CD4-positive, alpha-beta T cell treated with Interleukin-21 for 1 hour (primary cell): ENCODE measurements around the gene CYP46A1.

Experiments used
- DNase-seq: peaks from one replicate; pipeline ENCODE4 v3.0.0-alpha.2; 2020

The CYP46A1 gene

DNA sequence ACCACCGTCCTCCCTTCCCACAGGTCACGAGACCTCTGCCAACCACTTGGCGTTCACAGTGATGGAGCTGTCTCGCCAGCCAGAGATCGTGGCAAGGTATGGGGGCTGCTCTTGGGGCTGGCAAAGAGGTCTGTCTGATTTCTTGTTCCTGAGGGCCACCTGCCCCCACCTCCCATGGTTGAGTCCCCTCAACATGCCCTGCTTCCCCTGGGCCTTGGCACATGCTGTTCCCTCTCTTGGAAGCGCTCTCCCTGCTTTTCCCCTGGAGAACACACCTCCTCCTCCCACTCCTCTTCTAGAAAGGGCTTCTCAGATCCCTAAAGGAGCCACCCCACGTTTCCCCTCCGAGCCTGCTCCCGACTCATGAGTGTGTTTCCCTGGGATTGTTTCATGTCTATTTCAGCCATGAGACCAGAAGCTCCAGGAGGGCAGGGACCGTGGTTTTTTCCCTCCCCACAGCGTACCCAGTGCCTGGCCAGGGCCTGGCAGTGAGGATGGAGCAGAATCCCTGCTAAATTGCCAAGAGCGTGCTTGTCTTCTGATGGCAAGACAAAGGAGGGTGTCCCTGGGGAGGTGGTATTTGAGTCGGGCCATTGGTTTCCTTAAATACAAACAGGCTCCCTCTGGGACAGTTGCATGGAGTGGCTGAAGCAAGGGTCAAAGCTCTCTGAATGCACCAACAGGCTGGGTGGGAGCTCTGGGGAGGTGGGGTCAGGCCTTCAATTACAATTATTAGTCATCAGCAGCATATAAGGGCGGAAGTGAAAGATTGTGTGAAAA is 34.1 kb downstream of the CYP46A1 start:
- DNase-seq = no peak

DNA sequence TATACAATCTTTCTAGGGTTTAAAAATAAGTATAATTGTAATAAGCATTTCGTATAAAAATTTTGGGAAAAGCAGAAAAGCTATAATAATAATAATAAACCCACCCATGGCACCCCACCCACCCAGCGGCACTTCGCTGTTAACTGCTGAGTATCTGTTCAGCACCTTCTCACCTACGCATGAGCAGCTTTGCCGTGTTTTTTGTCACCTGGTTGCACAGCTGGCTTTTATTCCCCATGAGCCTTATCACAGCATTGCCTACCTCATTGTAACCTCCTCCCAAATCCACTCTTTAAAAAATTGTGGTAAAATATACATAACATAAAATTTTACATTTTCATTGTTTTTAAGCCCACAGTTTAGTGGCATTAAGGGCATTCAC is 34.7 kb downstream of the CYP46A1 start:
- no peak for DNase-seq

- no peak for DNase-seq
Measured at GRCh38 chr14:99720941-99721791, 37.1 kb downstream of the CYP46A1 start.

DNA sequence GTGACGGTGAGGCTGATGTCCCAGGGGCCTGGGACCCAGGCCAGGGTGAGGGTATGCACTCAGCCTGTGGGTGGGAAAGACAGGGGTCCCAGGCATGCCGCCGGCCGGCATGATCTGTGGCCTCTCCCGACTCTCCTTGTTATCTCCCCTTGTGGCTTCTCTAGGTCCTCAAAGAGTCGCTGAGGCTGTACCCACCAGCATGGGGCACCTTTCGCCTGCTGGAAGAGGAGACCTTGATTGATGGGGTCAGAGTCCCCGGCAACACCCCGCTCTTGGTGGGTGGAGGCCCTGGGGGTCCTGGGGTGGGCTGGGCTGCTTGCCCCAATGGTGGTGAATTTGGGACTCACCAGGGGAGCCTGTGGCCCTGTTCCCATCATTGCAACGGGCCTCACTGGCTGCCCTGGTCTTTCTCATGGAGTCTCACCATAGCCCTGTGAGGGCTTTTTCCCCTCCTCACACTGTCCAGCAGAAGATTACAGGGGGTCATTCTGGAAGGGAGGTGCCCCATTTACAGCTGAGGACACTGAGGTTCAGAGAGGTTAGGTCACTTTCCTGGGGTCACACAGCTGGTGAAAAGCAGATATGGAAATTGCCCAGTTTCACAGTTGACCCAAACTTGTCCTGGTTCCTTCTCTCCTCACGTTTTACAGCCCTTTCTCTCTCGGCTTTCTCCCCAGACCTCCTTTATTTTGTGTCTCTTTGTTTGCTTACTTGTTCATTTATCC is 37.9 kb downstream of the CYP46A1 start:
- DNase-seq = no peak

- DNase-seq = no peak
Measured at GRCh38 chr14:99722741-99723140, 38.6 kb downstream of the CYP46A1 start.

DNA sequence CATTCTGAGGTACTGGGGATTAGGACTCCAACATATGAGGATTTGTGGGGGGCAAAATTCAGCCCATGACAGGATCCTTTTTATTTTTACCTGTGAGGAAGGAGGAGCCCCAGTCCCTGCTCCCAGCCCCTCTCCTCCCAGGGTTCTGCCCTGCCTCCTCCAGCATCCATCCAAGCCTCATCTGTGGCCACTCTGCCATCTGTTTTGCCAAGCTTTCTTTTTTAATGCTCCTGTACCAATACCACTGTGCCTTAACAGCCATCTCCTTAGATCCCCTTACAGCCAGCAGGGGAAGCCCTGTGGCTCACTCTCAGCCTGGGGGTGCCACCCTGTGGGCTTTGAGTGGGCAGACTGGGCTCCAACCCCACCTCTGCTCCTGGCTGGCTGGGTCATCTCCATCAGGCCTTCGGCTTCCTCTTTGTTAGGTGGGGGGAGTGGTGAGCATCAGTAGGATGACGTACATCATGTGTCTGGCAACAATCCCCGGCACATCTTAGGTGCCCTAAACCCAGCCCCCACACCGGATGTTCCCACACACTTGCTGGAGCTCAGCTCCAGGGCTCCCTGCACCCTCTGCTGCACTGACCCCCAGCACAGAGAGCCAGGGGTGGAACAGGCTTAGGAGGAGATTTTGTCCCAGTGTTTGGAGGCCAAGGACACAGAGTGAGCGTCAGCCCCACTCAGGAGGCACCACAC is 40.2 kb downstream of the CYP46A1 start:
- no peak for DNase-seq

DNA sequence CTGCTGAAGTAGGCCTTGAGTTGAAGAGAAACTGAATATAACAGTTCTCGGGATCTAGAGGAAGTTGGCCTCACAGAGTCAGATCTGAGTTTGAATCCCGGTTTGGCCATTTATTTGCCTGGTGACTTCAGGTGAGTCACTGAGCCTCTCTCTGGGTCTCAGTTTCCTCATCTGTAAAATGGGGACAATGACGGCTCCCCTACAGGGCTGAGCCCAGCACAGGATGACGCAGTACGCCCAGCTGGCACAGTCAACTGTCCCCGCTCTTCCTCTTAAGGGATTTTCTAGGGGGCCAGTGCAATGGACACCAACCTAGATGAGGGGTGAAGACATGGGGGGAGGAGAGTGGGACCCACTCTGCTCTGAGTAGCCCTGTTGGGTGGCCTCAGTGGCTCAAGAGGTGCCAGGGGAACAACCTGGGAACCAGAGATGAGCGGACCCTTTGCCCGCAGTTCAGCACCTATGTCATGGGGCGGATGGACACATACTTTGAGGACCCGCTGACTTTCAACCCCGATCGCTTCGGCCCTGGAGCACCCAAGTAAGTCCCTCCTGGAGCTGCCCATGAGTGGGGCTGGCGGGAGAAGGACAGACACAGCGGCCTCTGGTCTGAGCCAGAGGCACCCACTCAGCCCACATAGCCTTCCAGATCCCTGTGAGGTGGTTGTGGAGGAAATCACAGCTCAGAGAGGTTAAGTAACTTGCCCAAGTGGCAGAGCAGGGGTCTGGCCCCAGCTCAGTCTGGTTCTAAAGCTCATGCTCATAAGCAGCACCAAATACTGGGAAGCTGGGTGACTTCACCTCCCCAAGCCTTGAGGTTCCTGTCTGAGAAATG is 41.1 kb downstream of the CYP46A1 start:
- no peak for DNase-seq

DNA sequence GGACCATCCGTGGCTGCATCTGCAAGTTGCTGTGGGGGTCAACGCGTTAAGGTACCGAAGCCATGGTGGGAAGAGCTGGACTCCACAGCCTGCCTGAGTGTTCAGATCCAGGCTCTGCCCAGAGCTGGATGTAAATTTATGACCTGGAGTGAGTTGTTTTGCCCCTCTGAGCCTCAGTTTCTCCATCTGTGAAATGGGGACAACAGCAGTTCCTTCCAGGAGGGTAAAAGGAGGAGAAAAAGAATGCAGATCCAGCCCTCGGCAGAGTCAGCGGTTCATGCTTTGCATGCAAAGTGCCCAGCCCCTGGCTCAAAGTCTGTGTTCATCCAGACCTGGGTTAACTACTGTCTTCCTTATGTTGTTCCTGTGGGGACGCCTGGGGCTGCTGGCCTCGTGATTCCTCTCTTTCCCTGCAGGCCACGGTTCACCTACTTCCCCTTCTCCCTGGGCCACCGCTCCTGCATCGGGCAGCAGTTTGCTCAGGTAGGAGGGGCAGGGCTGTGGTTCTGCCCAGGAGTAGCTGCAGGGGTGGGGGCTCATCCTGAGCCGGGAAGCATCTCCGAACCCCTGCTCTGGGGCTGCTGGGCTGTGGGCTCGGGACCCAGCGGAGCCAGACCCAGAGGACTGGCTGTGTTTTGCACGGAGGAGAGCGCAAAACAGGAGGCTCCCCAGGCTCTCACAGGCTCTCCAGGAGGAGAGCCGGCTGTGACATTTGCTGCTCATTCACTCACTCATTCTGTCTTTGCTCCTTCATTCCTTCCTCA is 41.9 kb downstream of the CYP46A1 start:
- no peak for DNase-seq

DNA sequence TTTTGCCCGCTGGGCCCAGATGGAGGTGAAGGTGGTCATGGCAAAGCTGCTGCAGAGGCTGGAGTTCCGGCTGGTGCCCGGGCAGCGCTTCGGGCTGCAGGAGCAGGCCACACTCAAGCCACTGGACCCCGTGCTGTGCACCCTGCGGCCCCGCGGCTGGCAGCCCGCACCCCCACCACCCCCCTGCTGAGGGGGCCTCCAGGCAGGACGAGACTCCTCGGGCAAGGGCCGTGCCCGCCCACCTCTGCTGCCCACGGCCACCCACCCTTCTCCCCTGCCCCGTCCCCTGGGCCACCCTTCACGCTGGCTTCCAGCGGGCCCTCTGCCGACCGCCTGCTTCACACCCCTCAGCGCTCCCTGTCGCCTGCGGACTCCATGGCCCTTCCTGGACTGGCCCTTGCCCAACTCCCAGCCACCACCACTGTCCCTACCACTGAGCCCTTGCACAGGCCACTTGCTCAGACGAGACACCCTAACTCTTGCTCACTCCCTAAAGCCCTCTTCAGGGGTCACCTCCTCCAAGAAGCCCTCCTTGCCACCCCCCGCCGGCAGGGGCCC is 42.5 kb downstream of the CYP46A1 start:
- DNase-seq = no peak

DNA sequence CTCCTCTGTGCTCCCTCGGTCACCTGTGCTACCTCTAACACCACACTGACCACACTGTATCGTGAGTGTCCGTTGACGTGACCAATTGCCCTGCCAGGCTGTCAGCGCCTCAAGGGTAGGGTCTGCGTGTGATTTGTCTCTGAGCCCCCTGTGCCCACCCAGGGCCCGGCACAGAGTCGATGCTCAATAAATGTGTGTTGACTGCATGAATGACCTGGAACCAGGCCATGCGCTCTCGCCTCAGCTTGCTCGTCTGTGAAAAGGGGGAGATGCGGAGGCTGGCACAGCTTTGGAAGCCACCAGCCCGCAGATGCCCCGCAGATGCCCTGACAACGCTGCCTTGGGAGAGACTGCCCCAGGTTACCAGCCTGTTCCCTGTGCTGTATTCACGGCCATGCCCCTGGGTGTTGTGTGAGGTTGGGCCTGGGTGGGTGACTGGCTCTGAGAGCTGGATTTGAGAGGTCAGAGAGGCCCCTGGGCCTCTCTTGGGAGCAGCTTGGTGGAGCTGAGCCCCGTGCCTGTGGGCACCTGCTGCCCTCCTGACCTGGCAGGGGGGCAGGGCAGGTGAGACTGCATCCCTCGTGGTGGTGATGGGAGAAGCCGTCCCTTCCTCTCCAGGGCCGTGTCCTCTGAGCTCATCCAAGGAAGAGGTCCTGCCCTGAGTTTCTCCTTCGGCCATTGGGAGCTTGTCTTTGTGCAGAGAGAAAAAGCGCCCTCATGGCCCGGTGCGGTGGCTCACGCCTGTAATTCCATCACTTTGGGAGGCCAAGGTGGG is 43.2 kb downstream of the CYP46A1 start:
- no peak for DNase-seq

GRCh38 chr14:99728231-99728920 is 44.3 kb downstream of the CYP46A1 start:
- no peak for DNase-seq

DNA sequence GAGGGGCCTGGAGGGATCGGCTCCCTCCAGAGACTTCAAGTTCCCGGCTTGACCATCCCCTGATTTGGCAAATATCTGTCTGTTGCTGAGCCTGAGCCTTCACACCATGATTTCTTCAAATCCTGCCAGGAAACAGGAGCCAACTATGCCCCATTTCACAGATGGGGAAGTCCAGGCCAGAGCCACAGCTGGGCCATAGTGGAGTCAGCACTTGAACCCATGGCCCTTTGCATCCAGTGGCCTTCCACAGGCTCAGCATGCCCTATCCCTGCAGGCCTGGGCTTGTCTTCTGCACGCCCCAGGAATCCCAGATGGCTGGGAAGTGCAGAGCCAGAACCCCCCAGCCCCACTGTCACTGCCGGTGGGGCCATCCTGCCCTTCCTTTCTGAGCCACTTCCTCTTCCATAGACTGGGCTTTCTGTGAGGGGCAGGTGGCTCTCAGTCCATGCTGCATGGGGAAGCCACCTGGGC is 44.9 kb downstream of the CYP46A1 start:
- DNase-seq = no peak

DNA sequence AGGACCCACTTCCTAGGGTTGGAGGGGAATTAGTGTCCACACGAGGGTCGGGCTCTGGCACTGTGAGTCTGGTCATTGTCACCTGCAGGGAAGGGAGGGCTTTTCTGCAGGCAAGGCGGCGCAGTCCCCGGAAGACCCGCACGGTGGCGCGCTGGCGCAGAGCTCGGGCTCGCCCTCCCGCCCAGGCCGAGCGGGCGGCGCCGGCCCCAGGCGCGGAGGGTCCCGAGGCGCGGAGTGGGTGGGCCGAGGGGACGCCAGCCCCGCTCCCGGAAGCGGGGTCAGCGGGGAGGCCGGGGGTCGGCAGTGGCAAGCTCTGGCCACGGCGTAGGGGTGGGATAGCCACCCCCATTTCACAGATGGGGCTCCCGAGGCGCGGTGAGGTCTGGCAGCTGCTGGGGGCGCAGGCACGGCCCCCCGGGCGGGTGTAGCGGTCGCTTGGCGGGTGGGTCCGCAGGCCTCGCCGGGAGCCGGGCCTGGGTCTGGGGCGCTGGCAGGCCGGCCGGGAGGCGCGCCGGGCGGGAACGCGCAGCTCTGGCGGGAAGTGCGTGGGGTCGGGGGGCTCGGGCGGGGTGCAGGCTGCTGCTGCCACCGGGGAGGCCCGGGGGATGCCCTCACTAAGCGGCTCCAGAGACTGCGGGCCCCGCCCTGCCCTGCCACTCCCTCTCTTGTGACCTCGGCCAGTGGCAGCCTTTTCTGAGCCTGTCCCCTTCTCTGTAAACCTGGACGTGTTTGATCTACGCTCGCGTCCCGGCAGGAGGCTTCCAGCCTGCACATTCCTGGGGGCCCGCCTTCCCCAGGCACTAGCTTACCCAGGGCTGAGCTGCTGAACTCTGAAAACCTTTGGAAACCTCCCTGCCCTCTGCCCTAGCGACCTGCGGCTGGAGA is 46.1 kb downstream of the CYP46A1 start:
- peak; percentile 56 for DNase-seq

GRCh38 chr14:99730876-99731546 is 46.9 kb downstream of the CYP46A1 start:
- no peak for DNase-seq

DNA sequence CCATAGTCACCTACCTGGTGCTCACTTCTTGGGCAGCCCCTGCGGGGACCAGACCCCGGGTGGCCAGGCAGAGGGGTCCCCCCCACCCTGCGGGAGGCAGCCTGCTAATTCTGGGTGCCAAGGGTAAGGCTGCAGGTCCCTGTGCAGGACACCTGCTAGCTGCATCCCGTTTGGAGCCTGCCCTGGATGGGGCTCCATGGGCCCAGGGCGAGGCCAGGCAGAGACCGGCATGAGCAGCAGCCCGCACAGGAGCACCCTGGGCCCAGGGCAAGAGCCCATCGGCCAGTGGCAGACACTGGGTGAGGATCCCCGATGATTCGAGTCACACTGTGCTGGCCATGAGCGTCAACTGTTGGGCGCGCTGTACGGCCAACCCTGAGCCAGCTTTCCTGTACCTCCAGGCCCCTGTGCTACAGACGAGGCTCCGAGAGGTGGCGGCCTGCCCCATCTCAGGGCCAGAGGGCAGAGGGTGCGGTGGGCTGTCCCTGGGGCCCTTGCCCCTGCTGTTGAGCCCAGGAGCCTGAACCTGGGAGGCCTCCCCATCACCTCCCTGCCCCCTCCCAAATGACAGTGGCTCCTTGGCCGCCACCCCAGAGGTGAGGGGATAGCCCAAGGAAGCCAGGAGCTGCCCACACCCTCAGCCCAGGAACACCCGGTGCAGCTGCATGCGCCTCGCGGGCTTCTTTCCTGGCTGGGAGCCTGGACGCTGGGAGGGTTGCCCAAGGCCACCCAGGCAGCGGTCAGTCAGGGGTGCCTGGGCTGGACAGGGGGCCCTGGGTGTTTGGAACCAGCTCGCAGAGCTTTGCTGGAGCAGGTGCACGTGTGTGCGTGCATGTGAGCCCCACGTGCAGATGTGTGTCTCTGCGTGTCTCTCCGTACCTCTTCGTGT is 47.7 kb downstream of the CYP46A1 start:
- no peak for DNase-seq

DNA sequence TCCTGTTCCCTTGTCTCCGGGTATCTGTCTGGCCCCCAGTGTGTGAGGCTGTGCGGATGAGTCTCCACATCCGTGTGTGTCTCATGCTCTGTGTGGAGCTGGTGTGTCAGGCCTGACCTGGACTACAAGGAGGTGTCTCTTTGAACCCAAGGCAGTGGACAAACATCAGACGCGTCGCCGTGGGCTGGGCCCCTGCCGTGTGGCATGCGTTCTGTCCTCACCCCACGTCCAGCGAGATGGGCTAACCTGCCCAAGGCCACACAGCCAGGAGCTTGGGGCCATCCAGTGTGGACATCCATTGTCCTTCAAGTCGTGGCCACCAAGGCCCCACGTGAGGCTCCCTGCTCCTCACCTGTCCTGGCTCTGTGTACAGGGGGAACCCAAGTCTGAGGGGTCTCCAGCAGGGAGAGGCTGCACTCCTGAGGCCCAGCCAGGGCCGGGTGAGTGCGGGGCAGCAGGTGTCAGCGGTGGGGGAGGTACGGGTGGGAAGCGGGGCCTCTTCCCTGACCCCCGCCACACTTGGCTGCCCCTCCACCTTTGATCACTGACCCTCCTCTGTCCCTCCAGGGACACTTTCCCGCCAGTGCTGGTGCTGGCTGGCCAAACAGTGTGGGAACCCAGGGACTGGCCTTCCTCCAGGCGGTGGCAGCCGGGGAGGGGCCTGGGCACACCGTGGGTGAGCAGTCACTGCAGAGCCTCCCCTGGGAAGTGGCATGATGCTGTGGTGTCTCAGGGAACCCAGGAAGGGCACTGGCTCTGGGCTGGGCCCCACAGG is 48.5 kb downstream of the CYP46A1 start:
- no peak for DNase-seq
